COLO829 (cell line): ENCODE results near the gene EML1.

Experiments used
- DNase-seq: peaks from one replicate; pipeline ENCODE4 v3.0.0; 2012; ENCODE audit warnings: low spot score

EML1 gene

GRCh38 chr14:99966912-99967311 lies 173.7 kb downstream of the EML1 start:
- DNase-seq: no peak

GRCh38 chr14:99968191-99968920 lies 175.1 kb downstream of the EML1 start:
- DNase-seq: no peak

- DNase-seq: no peak
Measured at GRCh38 chr14:99968941-99969340, 175.7 kb downstream of the EML1 start.

- DNase-seq: no peak
Measured at GRCh38 chr14:99969673-99970322, 176.6 kb downstream of the EML1 start.

GRCh38 chr14:99971087-99971940 lies 178.1 kb downstream of the EML1 start:
- DNase-seq: peak; percentile 81

- no peak for DNase-seq
Measured at GRCh38 chr14:99971941-99972747, 178.9 kb downstream of the EML1 start.

GRCh38 chr14:99972748-99973466 lies 179.7 kb downstream of the EML1 start:
- DNase-seq: no peak

- DNase-seq: no peak
Measured at GRCh38 chr14:99975190-99975589, 182.0 kb downstream of the EML1 start.

- no peak for DNase-seq
Measured at GRCh38 chr14:99976021-99976420, 182.8 kb downstream of the EML1 start.

- DNase-seq: no peak
Measured at GRCh38 chr14:99976681-99977080, 183.5 kb downstream of the EML1 start.

GRCh38 chr14:99980299-99980698 lies 187.1 kb downstream of the EML1 start:
- no peak for DNase-seq

GRCh38 chr14:99981806-99982205 lies 188.6 kb downstream of the EML1 start:
- no peak for DNase-seq

- peak; percentile 73 for DNase-seq
Measured at GRCh38 chr14:99982537-99983250, 189.5 kb downstream of the EML1 start.

GRCh38 chr14:99983251-99984015 lies 190.2 kb downstream of the EML1 start:
- DNase-seq: no peak

- DNase-seq: no peak
Measured at GRCh38 chr14:99984036-99984435, 190.8 kb downstream of the EML1 start.

GRCh38 chr14:99986396-99986795 lies 193.2 kb downstream of the EML1 start:
- no peak for DNase-seq

- no peak for DNase-seq
Measured at GRCh38 chr14:99989032-99989431, 195.8 kb downstream of the EML1 start.

GRCh38 chr14:99990268-99991170 lies 197.3 kb downstream of the EML1 start:
- no peak for DNase-seq

- no peak for DNase-seq
Measured at GRCh38 chr14:99991331-99991730, 198.1 kb downstream of the EML1 start.
